Measurements from ENCODE around the gene KDM2B.

KDM2B gene

GRCh38 chr12:121442028-121442948 lies 138.5 kb downstream of the KDM2B start:
- in situ Hi-C loops (cut with MboI; ENCODE audit: low sequenced_read_pairs) = no loop called here

- in situ Hi-C loops (cut with MboI; ENCODE audit: low sequenced_read_pairs) = no loop called here
These were observed 139.3 kb downstream of the KDM2B start for GRCh38 chr12:121441555-121441954.

GRCh38 chr12:121440768-121441167 lies 140.1 kb downstream of the KDM2B start:
- in situ Hi-C loops (cut with MboI; ENCODE audit: low sequenced_read_pairs) = no loop called here

- in situ Hi-C loops (cut with MboI; ENCODE audit: low sequenced_read_pairs) = no loop called here
These were observed 141.1 kb downstream of the KDM2B start for GRCh38 chr12:121439715-121440114.

GRCh38 chr12:121438905-121439304 lies 141.9 kb downstream of the KDM2B start:
- in situ Hi-C loops (cut with MboI; ENCODE audit: low sequenced_read_pairs) = no loop called here

GRCh38 chr12:121436706-121437105 lies 144.1 kb downstream of the KDM2B start:
- in situ Hi-C loops (cut with MboI; ENCODE audit: low sequenced_read_pairs) = no loop called here

- in situ Hi-C loops (cut with MboI; ENCODE audit: low sequenced_read_pairs) = no loop called here
These were observed 147.9 kb downstream of the KDM2B start for GRCh38 chr12:121432740-121433480.

GRCh38 chr12:121430833-121431415 lies 149.9 kb downstream of the KDM2B start:
- in situ Hi-C loops (cut with MboI; ENCODE audit: low sequenced_read_pairs) = no loop called here

- in situ Hi-C loops (cut with MboI; ENCODE audit: low sequenced_read_pairs) = no loop called here
These were observed 151.9 kb downstream of the KDM2B start for GRCh38 chr12:121428883-121429282.

- in situ Hi-C loops (cut with MboI; ENCODE audit: low sequenced_read_pairs) = no loop called here
These were observed 153.2 kb downstream of the KDM2B start for GRCh38 chr12:121427556-121428050.

- in situ Hi-C loops (cut with MboI; ENCODE audit: low sequenced_read_pairs) = no loop called here
These were observed 156.2 kb downstream of the KDM2B start for GRCh38 chr12:121424624-121424975.

GRCh38 chr12:121423682-121424623 lies 156.9 kb downstream of the KDM2B start:
- in situ Hi-C loops (cut with MboI; ENCODE audit: low sequenced_read_pairs) = no loop called here

GRCh38 chr12:121423253-121423652 lies 157.6 kb downstream of the KDM2B start:
- in situ Hi-C loops (cut with MboI; ENCODE audit: low sequenced_read_pairs) = no loop called here

GRCh38 chr12:121420109-121420508 lies 160.7 kb downstream of the KDM2B start:
- in situ Hi-C loops (cut with MboI; ENCODE audit: low sequenced_read_pairs) = no loop called here

- in situ Hi-C loops (cut with MboI; ENCODE audit: low sequenced_read_pairs) = no loop called here
These were observed 163.0 kb downstream of the KDM2B start for GRCh38 chr12:121417847-121418246.

- in situ Hi-C loops (cut with MboI; ENCODE audit: low sequenced_read_pairs) = no loop called here
These were observed 166.9 kb downstream of the KDM2B start for GRCh38 chr12:121413917-121414316.

GRCh38 chr12:121405211-121405610 lies 175.6 kb downstream of the KDM2B start:
- in situ Hi-C loops (cut with MboI; ENCODE audit: low sequenced_read_pairs) = no loop called here

- in situ Hi-C loops (cut with MboI; ENCODE audit: low sequenced_read_pairs) = no loop called here
These were observed 176.1 kb downstream of the KDM2B start for GRCh38 chr12:121404734-121405133.

GRCh38 chr12:121403721-121404120 lies 177.1 kb downstream of the KDM2B start:
- in situ Hi-C loops (cut with MboI; ENCODE audit: low sequenced_read_pairs) = no loop called here

GRCh38 chr12:121400332-121401139 lies 180.3 kb downstream of the KDM2B start:
- in situ Hi-C loops (cut with MboI; ENCODE audit: low sequenced_read_pairs) = no loop called here
